NOMO-1 treated with dmso at 0.1 percent for 144 hours (cell line): ENCODE results near the gene PPP6R2.

ENCODE experiments used
- DNase-seq: peaks from one replicate; lab custom pipeline; 2025; ENCODE audit not compliant: unreplicated experiment; lab: John Stamatoyannopoulos, UW

The PPP6R2 gene

DNA sequence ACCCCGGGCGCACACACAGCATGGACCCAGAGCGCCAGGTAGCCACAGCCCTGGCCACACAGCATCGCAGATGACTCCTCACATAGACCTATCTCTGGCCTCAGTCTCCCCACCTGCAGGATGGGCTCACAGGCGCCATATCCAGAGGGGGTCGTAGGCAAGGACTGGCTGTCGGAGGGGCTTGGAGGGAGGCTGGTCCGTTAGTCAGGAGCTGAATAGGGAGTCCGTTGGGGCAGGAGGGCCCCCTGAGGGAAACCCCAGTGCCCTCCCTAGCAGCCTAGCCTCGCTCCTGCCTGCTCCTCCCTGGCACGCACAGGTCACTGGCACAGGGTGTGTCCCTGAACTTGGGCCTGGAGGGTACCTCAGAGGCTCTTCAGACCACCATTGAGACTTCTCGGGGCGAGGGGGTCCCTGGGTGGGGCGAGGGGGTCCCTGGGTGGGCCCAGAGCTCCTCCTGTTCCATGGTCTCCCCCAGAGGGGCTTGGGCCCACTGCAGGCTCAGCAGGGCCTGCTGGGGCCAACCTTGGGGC lies 37.7 kb upstream of the PPP6R2 start:
- no peak for DNase-seq

DNA sequence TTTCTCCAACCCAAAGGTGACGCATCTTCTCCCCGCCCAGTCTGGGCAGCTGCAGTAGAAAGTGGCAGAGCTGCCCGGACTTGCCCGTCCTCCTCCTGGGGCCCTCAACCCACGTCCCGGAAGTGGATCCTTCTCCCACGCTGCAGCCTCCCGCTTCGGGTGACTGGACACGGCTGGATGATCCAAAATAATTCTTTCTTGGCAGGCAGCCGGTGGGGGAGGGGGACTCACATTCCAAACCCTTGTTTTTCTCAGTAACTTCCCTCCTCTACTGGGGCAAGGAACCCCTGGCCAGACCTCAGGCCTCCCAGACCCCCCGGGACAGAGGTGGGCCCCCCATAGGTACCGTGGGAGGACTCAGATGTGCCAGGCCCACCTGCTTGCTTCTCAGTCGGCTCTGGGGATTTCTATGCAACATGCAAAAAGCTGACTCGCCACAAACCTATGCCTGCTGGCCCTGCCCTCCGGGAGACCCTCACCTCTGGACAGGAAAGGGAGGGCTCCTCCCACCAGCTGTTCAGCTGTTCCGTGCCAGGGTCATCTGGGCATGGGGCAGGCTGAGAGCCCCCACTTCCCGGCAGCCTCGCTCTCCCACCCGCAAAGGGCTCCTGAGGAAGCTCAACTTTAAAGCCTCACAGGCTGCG lies 37.1 kb upstream of the PPP6R2 start:
- peak; percentile 83 for DNase-seq

DNA sequence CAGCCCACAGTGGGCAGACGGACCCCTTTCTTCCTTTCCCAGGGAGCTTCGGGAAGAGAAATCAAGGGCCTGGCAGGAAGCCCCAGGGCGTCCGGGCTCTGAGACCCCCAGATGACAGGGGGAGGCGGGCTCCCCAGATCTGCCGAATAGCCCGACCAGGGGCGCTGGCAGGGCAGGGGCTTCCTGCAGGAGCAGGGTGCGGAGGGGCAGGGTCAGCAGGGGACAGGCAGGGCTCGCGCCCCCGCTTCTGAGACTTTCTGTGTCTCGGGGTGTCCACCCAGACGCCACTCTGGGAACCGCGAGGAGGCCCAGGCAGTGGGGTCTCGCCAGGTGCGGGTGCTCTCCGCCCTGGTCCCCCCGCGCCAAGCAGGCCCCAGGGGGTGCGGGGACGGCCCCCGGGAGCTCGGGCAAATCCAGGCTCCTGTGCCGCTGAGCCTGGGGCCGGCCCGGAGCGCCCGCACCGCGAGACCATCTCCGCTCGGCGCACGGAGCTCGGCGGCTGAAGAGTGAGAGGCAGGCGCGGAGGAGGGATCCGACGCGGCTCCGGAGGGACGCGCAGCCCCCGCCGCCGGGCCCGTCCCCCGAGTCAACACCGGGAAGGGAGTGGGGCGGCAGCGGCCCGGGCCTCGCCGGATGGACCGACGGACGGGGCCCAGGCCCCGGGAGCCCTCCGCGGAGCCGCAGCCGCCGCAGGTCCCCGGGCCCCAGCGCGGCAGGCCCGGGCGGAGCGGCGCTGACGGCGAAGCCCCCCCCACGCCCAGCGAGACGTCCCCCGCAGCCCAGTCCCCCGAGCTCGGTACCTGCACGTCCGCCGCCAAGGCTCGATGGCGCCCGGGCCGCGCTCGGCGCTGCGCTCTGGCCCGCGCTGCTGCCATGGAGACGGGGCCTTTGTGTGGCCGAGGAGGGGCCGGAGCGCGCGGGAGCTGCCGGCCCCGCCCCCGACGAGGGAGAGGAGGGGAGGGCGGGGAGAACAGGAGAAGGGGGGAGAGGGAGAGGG lies 36.1 kb upstream of the PPP6R2 start, which contains the start of gene PLXNB2:
Gene PLXNB2, minus strand, starts transcription at position 894 of the 997 bp plus-strand sequence. CDS start 17,062 bp downstream, outside the sequence.
- peak; percentile 76 for DNase-seq

DNA sequence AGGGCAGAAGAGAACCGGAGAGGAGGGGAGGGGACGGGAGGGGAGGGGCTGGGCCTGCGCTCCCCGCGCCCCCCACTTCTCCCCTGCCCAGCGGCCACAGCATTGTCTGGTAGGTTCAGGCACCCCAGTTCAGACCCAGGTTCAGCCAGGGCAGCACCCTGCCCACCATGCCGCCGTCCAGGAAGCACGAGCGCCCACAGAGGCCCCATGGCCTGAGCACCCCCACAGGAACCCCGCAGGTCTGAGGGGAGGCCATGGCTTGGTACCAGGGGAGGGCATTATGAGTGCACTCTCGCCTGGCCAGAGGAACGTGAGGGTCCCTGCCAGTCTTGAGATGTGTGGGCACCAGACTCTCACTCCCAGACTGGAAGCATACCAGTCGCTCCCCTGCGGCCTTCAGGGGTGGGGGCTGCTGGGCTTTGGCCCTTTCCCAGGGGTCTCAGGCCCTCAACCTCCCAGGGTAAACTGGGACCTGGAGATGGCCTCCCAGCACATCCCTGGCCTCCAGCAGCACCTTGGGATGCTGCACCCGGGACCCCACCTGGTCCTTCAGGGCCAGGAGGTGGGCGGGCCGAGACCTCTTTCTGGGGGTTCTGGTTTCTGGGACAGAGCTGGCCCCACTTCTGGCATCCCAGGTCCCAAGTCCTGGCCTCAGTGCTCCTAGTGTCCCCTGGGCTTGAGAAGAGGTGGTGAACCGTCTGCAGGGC lies 35.1 kb upstream of the PPP6R2 start:
- no peak for DNase-seq

DNA sequence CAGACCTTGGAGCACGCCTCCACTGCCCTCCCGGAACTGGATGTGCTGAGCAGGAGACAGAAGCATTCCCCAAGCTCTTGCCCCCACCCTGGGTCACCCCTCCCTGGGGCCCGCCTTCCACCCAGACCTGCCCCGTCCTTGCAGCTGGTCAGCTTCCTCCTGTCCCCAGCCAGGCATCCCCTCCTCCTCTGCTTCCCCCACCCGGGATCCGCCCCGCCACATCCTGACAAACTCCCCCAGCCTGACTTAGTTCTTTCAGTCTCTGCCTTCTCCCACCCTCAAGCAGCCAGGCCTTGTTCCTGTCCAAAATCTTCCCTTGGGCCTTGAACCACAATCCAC lies 34.6 kb upstream of the PPP6R2 start:
- DNase-seq: peak; percentile 59

DNA sequence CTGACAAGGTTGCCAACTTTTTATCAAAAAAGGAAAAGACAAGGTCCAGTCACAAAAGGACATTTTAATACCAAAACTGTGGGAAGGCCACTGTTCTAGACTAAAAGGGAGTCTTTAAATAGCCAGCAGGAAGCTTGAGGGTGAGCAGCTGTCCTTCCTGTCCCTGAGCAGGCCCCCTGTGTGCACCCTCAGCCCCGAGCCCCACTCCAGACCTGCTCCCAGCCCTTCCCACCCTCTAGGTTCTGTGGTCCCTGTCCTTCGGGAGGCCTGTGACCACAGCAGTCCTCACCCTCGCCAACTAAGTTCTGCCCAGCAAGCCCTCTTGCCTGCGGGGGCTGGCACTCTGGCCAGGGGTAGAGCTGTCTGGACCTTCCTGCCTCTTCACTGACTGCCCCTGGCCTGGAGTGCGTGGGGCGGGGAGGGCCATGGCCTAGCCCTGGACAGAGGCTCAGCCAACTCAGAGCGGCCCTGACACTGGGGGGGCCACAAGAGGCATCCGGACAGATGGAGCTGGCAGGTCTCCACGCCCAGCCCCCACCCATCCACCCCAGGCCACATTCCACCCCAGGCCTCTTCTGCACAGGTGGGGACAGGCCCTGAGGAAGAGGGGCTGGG lies 34.0 kb upstream of the PPP6R2 start:
- DNase-seq: no peak

DNA sequence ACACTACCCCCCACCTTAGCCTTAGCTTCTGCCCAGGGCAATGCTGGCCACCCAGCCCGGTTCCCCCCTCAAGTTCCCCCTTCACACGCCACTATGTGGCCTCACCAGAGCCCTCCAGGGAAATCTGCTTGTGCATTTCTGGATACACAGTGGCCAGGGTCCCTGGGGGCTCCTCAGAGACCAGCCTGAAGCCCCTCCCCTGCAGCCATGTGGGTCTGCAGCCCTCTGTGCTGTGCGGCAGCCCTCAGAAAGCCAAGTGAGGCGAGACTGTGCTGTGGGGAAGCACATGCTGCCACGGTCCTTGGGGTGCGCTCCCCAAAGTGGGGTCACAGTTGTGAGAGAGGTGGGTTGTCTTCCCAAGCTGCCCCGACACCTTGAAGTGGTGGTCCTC lies 33.5 kb upstream of the PPP6R2 start:
- no peak for DNase-seq

DNA sequence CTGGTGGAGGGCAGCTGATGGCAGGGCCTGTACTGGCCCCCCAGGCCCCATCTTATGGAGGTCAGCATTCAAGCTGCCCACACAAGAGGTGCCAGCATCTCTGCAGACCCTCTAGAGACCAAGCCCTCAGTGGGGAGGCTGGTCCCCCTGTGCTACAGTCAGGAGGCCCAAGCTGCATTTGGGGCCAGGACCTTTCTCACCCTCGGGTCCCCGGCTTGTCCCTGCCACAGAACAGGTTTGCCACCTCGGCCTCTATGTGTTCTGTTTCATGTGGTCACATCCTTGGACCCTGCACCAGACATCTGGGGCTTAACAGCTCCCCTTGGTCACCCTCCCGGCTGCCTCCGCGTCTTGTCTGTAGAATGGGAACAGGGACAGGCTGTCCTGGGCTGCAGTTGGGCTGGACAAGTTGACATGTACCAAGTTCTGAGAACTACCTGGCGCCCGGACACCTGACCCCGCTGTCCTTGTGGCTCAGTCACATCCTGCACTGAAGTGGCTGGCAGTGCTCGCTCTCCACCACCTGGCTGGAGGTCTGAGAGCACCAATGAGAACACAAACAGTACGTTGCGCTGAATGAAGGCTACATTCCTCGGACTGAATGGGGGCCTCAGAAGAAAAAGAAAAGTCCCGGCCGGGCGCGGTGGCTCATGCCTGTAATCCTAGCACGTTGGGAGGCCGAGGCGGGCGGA lies 33.0 kb upstream of the PPP6R2 start:
- no peak for DNase-seq

DNA sequence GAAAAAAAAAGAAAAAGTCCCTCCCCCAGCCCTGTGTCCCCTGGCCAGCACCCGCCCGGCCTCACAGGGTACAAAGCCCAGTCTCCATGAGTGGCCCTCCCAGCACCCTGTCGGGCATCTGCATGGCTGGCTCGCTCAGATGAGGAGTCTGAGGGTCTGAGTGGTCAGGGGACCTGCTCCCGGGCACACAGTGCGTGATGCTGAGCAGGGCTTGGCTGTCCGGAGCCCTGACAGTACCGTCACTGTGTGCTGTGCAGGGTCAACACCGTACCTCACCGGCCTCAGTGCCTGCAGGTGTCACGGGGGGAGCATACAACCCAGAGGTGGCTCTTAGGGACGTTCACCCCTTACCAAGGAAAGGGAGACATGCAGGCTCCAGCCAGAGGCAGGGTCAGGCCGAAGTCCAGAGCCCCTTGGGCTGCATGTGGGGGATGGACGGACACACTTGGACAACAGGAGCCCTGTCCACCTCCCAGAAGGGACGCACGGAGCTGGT lies 32.1 kb upstream of the PPP6R2 start:
- DNase-seq: no peak

DNA sequence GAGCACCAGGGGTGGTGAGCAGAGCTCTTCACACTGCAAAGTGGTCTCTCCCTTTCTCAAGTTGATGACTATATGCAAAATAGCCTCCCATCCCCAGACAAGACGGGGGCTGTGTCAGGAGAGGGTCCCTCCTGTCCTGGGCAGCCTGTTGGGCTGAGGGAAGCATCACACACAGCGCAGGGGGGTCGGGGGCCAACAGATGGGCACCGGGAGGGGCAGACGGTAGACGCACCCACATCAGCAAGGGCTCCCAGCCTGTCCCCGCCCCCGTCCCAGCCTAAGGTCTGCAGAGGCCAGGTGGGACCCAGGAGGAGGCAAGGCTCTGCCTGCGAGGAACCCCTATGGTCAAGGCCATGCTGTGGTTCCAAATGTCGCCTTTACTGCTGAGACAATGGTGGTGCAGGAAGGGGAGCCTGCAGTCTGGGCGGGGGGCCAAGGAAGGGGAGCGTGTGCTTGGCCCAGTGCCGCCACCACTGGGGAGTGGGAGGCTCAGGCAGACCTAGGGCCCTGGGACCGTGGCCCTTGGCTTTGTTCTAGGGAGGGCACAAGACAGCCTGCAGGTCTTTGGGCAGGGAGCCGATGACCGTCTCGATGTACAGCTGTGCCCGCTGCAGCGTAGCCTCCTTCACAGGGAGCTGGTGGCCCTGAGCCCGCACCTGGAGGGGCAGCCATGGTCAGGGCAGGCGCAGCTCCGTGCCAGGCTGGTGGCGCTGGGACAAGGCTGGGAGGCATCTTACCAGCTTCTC lies 31.3 kb upstream of the PPP6R2 start:
- DNase-seq: no peak

DNA sequence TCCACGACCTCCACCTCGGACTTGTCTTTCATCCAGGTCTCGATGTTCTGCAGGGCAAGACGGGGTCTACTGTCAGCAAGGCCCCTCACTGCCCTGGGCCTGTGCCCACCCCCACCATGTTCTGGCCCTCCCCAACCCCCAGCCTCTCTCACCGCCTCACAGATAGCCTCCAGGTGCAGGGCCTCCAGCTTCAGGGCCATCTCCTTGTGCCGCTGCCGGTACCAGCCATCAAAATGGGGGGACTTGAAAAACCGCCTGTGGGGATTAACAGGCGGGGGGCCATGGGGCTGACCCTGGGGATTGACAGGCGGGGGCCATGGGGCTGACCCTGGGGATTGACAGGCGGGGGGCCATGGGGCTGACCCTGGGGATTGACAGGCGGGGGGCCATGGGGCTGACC lies 30.8 kb upstream of the PPP6R2 start:
- DNase-seq: no peak

DNA sequence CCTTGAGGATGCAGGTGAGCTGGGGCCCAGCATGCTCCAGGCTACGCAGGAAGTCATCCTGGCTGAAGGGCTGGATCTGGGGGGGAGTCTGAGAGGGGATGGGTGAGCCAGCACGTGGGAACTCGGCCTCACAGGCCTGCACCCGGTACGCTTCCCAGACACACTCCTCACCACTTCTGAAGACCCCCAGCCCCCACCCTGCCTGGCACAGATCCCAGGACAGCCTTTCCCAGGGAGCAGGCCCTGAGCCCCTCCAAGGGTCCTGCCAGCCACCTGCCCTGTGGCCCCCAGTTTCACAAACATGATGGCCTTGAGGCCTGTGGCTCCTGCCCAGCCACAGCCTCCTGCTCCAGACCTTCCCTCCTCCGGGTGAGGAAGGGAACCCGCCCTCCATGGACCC lies 30.1 kb upstream of the PPP6R2 start:
- DNase-seq: no peak

DNA sequence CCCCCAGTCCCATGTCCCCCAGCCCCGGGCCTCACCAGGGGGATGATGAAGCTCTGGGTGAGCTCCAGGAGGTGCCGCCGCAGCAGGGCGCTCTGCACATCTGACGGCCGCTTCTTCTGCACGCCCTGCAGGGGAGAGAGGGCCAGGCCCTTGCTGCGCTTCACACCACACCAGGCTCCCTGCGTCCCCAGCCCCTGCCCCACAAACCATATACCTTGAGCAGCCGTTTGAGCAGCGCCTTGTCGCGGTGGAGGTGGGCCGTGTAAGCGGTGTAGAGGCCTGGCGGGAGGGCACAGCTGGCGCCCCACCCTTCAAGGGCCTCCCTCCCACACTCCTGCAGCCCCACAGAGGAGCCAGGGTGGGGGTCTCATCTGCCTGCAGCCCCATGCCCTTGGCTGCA lies 29.5 kb upstream of the PPP6R2 start:
- no peak for DNase-seq

DNA sequence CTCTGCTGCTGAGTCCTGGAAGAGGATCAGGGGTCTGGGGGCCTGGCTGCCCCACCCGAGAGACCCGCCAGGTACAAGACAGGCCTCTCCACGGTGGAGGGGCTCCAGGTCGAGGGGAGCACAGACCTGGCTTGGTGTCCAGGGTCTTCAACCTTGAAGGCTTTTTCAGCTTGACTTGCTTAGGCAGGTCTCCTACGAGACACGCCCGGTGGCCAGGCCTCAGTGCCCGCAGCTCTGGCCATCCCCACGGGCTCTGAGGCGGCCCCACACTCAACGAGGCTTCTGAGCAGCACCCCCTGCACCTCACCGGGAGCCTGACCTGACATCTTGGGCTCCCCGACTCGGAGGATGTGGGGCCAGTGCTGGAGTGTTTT lies 29.1 kb upstream of the PPP6R2 start:
- DNase-seq: no peak

DNA sequence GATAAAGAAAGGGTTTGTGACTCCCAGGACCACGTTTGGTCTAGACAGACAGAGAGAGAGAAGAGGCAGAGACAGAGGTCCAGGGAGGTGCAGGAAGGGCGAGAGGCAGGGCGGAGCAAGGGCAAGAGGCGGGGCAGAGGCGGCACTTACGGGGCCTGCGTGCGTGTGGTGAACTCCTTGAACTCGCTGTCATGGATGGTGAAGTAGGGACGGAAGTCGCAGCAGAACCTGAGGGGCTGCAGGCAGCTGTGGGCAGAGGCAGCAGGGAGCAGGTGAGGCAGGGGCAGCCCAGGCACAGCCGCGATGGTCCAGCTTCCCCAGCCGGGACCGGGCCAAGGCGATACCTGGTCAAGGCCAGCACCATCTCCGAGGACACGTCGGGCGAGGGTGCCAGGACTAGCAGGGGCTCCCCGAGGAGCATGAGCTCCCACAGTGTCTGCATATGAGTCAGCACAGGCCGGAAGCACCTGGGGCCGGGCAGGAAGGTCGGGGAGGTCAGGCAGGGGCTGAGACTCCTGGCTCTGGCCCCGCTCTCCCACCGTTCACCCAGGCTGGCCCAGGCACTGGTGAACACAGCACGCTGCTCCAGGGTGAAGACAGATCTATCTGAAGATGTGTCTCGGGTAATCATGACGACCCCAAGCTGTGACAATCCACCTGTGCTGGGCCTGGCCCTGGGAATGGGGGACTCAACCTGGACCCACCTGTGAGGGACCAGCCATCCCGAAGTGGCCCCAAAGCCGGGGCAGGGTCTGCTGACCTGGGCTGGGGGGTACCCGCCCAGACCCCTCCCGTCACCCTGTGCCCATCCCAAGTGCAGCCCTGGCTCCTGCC lies 28.5 kb upstream of the PPP6R2 start:
- DNase-seq: peak; percentile 92

DNA sequence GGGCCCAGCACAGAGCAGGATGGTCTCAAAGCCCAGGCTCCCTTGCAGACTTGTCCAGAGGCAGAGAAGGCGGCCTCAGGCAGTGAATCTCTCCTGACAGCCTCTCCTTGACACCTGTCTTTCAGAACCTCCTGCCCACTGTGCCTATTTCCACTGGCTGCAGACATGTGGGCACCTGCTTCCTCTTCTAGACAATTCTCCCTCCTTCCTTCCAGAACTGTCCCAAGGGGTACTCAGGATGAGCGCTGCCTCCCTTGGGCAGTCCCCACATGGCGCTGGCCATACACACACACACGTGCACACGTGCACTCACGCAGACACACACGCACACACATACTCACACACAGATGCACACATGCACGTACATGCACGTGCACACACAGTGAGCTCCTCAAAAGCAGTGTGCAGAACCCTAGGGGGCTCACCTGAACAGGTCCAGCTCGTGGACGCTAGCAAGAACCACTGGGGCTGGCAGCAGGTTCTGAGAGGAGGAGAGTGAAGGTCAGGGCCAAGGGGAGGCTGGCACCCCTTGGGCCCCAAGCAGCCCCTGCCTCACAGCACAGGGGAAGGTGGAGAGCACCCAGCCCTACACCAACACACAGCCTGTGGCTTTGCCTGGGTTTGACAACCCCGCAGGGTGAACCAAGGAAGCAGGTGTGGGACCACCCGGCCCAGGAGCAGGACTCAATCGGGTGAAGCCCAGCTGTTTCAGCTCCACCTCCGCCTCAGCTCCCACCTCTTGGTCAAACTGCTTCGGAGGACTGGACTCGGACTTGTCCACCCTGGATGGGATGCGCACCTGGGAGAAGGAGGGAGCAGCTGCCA lies 27.6 kb upstream of the PPP6R2 start:
- DNase-seq: no peak

DNA sequence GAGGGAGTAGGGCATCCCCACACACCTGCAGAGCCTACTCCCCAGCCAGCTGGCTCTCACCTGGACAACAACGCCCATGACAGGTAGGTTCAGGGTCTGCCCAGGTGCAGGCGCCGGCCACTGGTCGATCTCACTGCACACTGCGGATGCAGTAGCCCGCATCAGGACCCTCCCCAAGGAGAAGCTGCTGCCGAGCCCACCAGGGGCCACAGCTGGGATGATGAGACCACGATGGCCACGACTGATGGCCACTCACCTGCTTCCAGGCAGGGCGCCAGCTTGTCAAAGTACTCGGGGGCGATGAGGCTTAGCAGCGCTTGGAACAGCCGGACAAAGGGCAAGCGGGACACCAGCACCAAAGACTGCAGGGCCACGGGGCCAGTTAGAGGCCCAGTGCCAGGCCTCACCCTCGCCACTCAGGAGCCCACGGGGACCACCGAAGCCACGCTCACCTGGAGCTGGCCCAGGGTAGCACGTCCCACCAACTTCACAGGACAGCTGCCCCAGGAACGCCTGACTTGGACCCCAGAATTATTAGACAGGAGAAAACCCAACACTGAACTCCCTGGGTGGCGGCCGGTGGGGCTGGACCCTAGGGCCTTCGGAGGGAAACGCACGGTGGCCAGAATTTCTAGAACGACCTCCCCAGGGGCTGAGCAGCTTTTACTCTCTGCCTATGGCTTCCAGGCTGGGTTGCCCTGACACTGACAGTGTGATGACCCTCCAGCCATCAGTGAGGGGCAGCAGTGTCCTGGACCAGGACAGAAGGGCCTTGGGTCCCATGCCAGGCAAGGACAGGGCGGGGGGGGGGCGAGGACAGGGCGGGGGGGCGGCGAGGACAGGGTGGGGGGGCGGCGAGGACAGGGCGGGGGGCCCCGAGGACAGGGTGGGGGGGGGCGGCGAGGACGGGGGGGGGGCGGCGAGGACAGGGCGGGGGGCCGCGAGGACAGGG lies 26.7 kb upstream of the PPP6R2 start:
- DNase-seq: no peak
